ENCODE measurements around the gene NRCAM. TPM values are rescaled to one million over a fixed set of nuclear protein-coding genes. Genes with fewer than 3 reads are reported as not detected.

The NRCAM gene
- total and polyA plus RNA-seq, 8 donors, result 10.6 to 36.7 (median 16.2) TPM

- Histone ChIP-seq H3K4me3 (no peak overlapping the region), H3K27ac (no peak overlapping the region), H3K27me3 (no peaks in the 10 kb centered on the region), H3K36me3 (no peaks in the 10 kb centered on the region), H3K4me1 (no peaks in the 10 kb centered on the region), H3K9me3 (no peaks in the 10 kb centered on the region)
- ATAC-seq (no peak), DNase-seq (no peak)
- TF ChIP-seq CTCF (IDR thresholded peaks at IDR 0.05), result no peak
- intact Hi-C loops (cut with DNase I), result no loop called here
These were observed 48.6 kb downstream of the NRCAM start for GRCh38 chr7:108407676-108408075.

GRCh38 chr7:108406222-108406890, 49.9 kb downstream of the NRCAM start:
- H3K27ac ChIP-seq, result no peak overlapping the region
- no peak for ATAC-seq
- no peaks in the 10 kb centered on the region for H3K9me3 ChIP-seq
- no peaks in the 10 kb centered on the region for H3K36me3 ChIP-seq
- no peaks in the 10 kb centered on the region for H3K4me1 ChIP-seq
- H3K4me3 ChIP-seq, result no peak overlapping the region
- intact Hi-C loops (cut with DNase I), result no loop called here
- H3K27me3 ChIP-seq, result no peaks in the 10 kb centered on the region
- TF ChIP-seq CTCF (IDR thresholded peaks at IDR 0.05), result no peak
- peak in 2 of 4 donors; percentile 78 to 84 for DNase-seq

GRCh38 chr7:108404509-108405420, 51.5 kb downstream of the NRCAM start:
- ATAC-seq (no peak), DNase-seq (peak in 1 of 4 donors; percentile 17)
- H3K9me3 ChIP-seq, result no peaks in the 10 kb centered on the region
- no peaks in the 10 kb centered on the region for H3K36me3 ChIP-seq
- intact Hi-C loops (cut with DNase I), result no loop called here
- no peaks in the 10 kb centered on the region for H3K27me3 ChIP-seq
- no peak overlapping the region for H3K27ac ChIP-seq
- H3K4me1 ChIP-seq, result no peaks in the 10 kb centered on the region
- no peak for TF ChIP-seq CTCF (IDR thresholded peaks at IDR 0.05)
- no peak overlapping the region for H3K4me3 ChIP-seq

- Histone ChIP-seq H3K27ac (no peak overlapping the region), H3K4me1 (no peaks in the 10 kb centered on the region), H3K9me3 (no peaks in the 10 kb centered on the region), H3K27me3 (no peaks in the 10 kb centered on the region), H3K36me3 (no peaks in the 10 kb centered on the region), H3K4me3 (no peak overlapping the region)
- DNase-seq (no peak), ATAC-seq (no peak)
- no peak for TF ChIP-seq CTCF (IDR thresholded peaks at IDR 0.05)
- intact Hi-C loops (cut with DNase I), result no loop called here
These were observed 52.5 kb downstream of the NRCAM start for GRCh38 chr7:108403597-108404217.

GRCh38 chr7:108402865-108403264, 53.4 kb downstream of the NRCAM start:
- Histone ChIP-seq H3K9me3 (no peaks in the 10 kb centered on the region), H3K27me3 (no peaks in the 10 kb centered on the region), H3K4me3 (no peak overlapping the region), H3K27ac (no peak overlapping the region), H3K36me3 (no peaks in the 10 kb centered on the region), H3K4me1 (no peaks in the 10 kb centered on the region)
- DNase-seq (no peak), ATAC-seq (no peak)
- intact Hi-C loops (cut with DNase I), result no loop called here
- no peak for TF ChIP-seq CTCF (IDR thresholded peaks at IDR 0.05)
